Adrenal gland (tissue), 12 donors: ENCODE data around the gene CHST11. TPM values are rescaled to one million over a fixed set of nuclear protein-coding genes. Genes with fewer than 3 reads are reported as not detected.

Experiments used
- DNase-seq, 7 donors: peaks; one replicate each; pipeline ENCODE4 v3.0.0-alpha.2; 2019 to 2020
- H3K27ac ChIP-seq, 5 donors: fragments of 200-600 bp; sonication (generic) in 4 of 5; 1 replicate in 3 of 5; 2 replicates in 2 of 5; pipeline versions ENCODE4 v1.5.1 to v1.8.0; 2016 to 2020; ENCODE audit warnings: mild to moderate bottlenecking in 1 of 5
- H3K27me3 ChIP-seq: fragments of 200-600 bp; 2 replicates; pipeline ENCODE4 v1.8.0; 2021
- H3K36me3 ChIP-seq, 2 donors: fragments of 200-600 bp; replicated peaks in 1 of 2; 1 replicate in 1 of 2; 2 replicates in 1 of 2; pipeline versions ENCODE4 v1.5.1 to v1.8.0; 2018 to 2022
- H3K4me1 ChIP-seq, 2 donors: fragments of 200-600 bp; replicated peaks in 1 of 2; 1 replicate in 1 of 2; 2 replicates in 1 of 2; pipeline versions ENCODE4 v1.5.1 to v1.8.0; 2018 to 2021
- H3K4me3 ChIP-seq, 4 donors: fragments of 200-600 bp; sonication (generic) in 3 of 4; one replicate each; pipeline ENCODE4 v1.5.1; 2016 to 2018
- H3K9me3 ChIP-seq, 3 donors: fragments of 200-600 bp; sonication (generic) in 1 of 3; replicated peaks in 1 of 3; 1 replicate in 2 of 3; 2 replicates in 1 of 3; pipeline versions ENCODE4 v1.5.1 to v1.8.0; 2016 to 2021
- POLR2A ChIP-seq, 2 donors: fragments of 450-650 bp; IDR thresholded peaks; one replicate each; pipeline ENCODE4 v1.6.1; 2017; ENCODE audit warnings: antibody characterized with exemption in 2 of 2, mild to moderate bottlenecking in 2 of 2, moderate library complexity in 1 of 2
- WGBS, 4 donors: extraction: QIAGEN DNeasy Blood & Tissue Kit in 2 of 4; methylation state at CpG; one replicate each; pipeline versions ENCODE4 v1.1.5 to v1.1.7; 2013 to 2017; 5-methylcytosine and 5-hydroxymethylcytosine counted together
- intact Hi-C, 2 donors: fragments of 100-400 bp; cut with DNase I; formaldehyde crosslinking; loops; one replicate each; pipeline versions ENCODE4 v1.14.1 to v1.15.0; 2022 to 2023
- polyA plus RNA-seq, 3 donors: library from polyadenylated mRNA; stranded (reverse); fragments of 200-250 nt in 2 of 3; fragments of 350-450 nt in 1 of 3; fragmentation: Illumina TruSeq in 1 of 3; extraction: RNeasy Lipid Tissue Mini Kit (QIAGEN cat#74804) in 1 of 3; gene quantifications; one replicate each; pipeline ENCODE4 v1.2.3, GENCODE V29; 2013 to 2014
- total RNA-seq, 9 donors: library from RNA; depleted of rRNA in 4 of 9; stranded (reverse); fragments of >200 nt in 4 of 9; fragments of 120-200 nt in 1 of 9; fragmentation: NEBNext Ultra II Directional in 1 of 9; extraction: Animal tissue kit (Norgen Biotek cat#: 25700) in 1 of 9; gene quantifications; one replicate each; pipeline versions ENCODE4 v1.1.0 to v1.2.4, GENCODE V29; 2013 to 2023
- TF ChIP-seq, protein P1 (sequence below), 6 experiments: fragments of 450-650 bp in 4 of 6; fragments of 200-600 bp in 2 of 6; sonication (generic) in 1 of 6; IDR thresholded peaks; 1 replicate in 5 of 6; 2 replicates in 1 of 6; pipeline versions ENCODE4 v1.5.1 to v1.8.0; 2016 to 2021; ENCODE audit warnings: antibody characterized with exemption in 6 of 6, mild to moderate bottlenecking in 2 of 6, moderate library complexity in 1 of 6
- donor health status: healthy with polysubstance abuse.
- donor health status: Bipolar disorder and iron deficiency.
- donor health status: DM: yes; HTN: yes; CAD: no.
- donor health status: DM: no; HTN: no; CAD: no.
- donor health status: DM: no; HTN: no; CAD: no.
- donor health status: DM: yes; HTN: yes; CAD: no.

Gene CHST11
- total and polyA plus RNA-seq, 12 donors, result 6.2 to 95.1 (median 29.8) TPM

DNA sequence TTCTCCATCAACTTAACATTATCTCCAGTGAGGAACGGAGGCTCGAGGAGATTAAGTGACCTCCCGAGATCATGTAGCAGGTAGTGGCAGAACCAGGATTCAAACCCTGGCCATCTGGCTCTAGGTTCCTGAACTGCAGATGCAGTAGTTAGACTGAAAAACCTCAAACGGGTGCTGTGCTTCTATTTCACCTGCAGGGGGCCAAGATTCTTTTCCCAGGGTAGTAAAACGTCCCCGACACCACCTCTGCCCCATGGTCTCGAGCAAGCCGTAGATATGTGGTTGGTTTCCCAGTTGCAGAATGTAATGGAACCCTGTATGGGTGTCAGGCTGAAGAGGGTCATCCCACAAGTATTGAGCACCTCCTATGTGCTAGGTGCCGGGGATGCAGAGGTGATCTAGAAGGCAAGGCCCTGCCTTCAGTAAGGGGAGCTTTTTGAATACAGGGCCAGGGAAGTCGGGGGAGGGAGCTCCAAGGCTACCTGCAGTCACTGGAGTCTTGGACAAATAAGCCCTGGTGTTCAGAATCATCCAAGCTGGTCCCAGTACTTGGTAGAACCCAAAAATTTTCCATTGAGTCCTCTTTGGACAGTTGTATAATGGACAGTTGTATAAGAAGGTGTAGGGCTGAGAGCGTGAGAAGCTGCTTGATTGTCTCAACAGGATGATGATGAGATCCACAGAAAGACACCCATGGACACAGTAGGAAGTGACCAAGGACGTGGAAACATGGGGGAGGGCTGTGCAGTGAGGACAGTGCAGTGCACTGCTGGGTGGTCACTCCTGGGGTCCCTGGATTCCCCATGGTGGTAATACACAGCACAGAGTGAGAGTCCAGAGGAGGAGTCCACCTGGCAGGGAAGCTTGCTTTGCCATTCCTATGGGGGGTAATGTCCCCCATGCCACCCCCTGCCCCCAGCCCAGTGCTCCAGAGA lies 197.2 kb downstream of the CHST11 start:
- 81 to 88% (median 86%) methylated on average over 12 of the region's 12 CpGs for WGBS, 4 donors
- Histone ChIP-seq H3K4me3 (no peak overlapping the region), H3K4me1 (peaks cover 0 to 24% of the 10 kb centered on the region in 2 donors), H3K36me3 (no peaks in the 10 kb centered on the region), H3K9me3 (no peaks in the 10 kb centered on the region), H3K27me3 (no peaks in the 10 kb centered on the region), H3K27ac (no peak overlapping the region)
- no peak for TF ChIP-seq POLR2A (IDR thresholded peaks at IDR 0.05)
- TF ChIP-seq, protein P1, sequence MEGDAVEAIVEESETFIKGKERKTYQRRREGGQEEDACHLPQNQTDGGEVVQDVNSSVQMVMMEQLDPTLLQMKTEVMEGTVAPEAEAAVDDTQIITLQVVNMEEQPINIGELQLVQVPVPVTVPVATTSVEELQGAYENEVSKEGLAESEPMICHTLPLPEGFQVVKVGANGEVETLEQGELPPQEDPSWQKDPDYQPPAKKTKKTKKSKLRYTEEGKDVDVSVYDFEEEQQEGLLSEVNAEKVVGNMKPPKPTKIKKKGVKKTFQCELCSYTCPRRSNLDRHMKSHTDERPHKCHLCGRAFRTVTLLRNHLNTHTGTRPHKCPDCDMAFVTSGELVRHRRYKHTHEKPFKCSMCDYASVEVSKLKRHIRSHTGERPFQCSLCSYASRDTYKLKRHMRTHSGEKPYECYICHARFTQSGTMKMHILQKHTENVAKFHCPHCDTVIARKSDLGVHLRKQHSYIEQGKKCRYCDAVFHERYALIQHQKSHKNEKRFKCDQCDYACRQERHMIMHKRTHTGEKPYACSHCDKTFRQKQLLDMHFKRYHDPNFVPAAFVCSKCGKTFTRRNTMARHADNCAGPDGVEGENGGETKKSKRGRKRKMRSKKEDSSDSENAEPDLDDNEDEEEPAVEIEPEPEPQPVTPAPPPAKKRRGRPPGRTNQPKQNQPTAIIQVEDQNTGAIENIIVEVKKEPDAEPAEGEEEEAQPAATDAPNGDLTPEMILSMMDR (IDR thresholded peaks at IDR 0.05), result no peak
- no peak for DNase-seq
- intact Hi-C loops, result loop anchor here in 1 of 2 donors (10.0 kb wide), 1 partner anchor 189 kb away; no protein-coding TSS in a partner anchor

DNA sequence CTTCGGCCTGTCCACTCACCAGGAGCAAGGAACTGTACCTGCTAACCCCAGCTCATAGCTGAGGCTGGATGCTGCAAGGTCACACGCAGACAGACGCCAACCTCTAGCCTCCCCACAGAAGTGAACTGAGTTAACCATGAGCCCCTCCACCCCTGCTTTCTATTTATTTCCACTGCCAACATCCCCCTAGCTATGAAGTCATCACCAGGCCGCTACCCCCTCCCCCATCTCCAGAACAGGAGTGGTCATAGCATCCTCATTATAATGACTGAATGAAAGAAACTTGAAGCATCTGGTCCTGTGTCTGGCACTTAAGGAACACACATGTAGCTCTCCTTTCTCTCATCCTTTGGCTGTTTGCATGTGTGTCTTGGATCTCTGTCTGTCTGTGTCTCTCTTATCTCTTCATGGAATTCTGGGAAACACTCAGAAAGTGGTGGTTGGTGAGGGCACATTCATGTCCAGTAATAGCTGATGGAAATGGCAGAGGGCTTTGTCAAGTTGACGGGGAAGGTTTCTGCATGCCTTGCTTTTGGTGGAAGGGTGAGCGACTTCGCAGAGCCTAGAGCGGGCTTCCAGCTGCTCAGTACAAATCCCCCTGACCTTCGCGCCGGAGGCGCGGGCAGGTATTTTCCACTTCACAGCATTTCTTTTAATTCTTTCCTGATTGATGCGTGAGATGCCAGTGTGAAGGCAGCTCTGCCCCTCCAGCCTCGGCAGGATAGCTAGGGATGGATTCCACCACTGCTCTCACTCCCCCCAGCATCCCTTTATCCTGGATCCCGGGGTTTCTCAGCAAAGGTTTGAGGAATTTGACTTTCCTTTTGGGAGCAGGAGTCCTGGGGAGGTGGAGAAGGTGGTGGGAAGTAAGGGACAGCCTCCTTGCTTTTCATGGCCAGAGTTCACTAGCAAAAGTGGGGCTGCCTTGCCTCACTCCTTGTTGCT lies 198.2 kb downstream of the CHST11 start:
- Histone ChIP-seq H3K36me3 (no peaks in the 10 kb centered on the region), H3K4me3 (no peak overlapping the region), H3K27ac (no peak overlapping the region), H3K27me3 (no peaks in the 10 kb centered on the region), H3K4me1 (peaks cover 0 to 19% of the 10 kb centered on the region in 2 donors), H3K9me3 (no peaks in the 10 kb centered on the region)
- intact Hi-C loops, result loop anchor here in 1 of 2 donors (10.0 kb wide), 1 partner anchor 190 kb away; no protein-coding TSS in a partner anchor
- 90 to 96% (median 94%) methylated on average over 13 to 16 of the region's 16 CpGs for WGBS, 4 donors
- TF ChIP-seq, protein P1 (IDR thresholded peaks at IDR 0.05), result no peak
- no peak for TF ChIP-seq POLR2A (IDR thresholded peaks at IDR 0.05)
- no peak for DNase-seq

DNA sequence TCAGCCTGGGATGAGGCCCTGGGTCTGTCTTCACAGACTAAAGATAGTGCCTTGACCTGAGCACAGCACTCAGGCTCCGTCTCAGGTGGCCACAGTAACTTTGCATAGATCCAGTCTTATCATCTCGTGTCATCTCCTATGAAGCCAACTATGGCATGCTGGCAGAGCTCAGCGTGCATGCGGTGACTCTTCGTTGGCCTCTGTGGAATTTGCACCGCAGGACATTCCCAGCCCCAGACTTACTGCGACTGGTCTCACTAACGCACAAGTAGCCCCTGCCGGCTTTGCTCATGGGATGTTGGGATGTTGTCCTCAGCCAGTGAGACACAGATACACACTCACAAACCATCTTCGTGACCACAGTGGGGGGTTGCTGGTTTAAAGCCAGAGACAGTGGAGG lies 199.6 kb downstream of the CHST11 start:
- no peak for DNase-seq
- Histone ChIP-seq H3K4me3 (no peak overlapping the region), H3K9me3 (no peaks in the 10 kb centered on the region), H3K27ac (peak overlapping the region in 1 of 5 donors; percentile 3), H3K27me3 (no peaks in the 10 kb centered on the region), H3K4me1 (peaks cover 0 to 13% of the 10 kb centered on the region in 2 donors), H3K36me3 (no peaks in the 10 kb centered on the region)
- no peak for TF ChIP-seq POLR2A (IDR thresholded peaks at IDR 0.05)
- TF ChIP-seq, protein P1 (IDR thresholded peaks at IDR 0.05), result no peak
- 92 to 96% (median 94%) methylated on average over 9 to 10 of the region's 10 CpGs for WGBS, 4 donors
- intact Hi-C loops, result loop anchor here in 1 of 2 donors (10.0 kb wide), 1 partner anchor 192 kb away; no protein-coding TSS in a partner anchor
